H1 (cell line): ENCODE results near the gene CFAP74. TPM values are rescaled to one million over a fixed set of nuclear protein-coding genes. Genes with fewer than 3 reads are reported as not detected.

Experiments
- CEBPB ChIP-seq: IDR thresholded peaks from 2 replicates; pipeline ENCODE4 v1.6.1; 2012; ENCODE audit warnings: low read depth, low read length
- EGR1 ChIP-seq: IDR thresholded peaks from 2 replicates; pipeline ENCODE4 v1.6.1; 2011; ENCODE audit warnings: low read depth, low read length, borderline replicate concordance
- EP300 ChIP-seq, 2 experiments: IDR thresholded peaks; 1 replicate in 1 of 2; 2 replicates in 1 of 2; pipeline ENCODE4 v1.6.1; 2011 to 2012; ENCODE audit warnings: low read depth in 2 of 2, low read length in 2 of 2, mild to moderate bottlenecking in 2 of 2, borderline replicate concordance in 1 of 2, inconsistent platforms in 1 of 2, moderate library complexity in 1 of 2
- SIX5 ChIP-seq: IDR thresholded peaks from 2 replicates; pipeline ENCODE4 v1.6.1; 2011; ENCODE audit warnings: mild to moderate bottlenecking, low read depth, low read length
- polyA plus RNA-seq, 7 experiments: library from polyadenylated mRNA; depleted of rRNA in 3 of 7; stranded (reverse) in 5 of 7; unstranded in 2 of 7; fragments of >200 nt in 5 of 7; fragments of 200-250 nt in 2 of 7; gene quantifications; 1 replicate in 5 of 7; 2 replicates in 1 of 7; 4 replicates in 1 of 7; pipeline versions ENCODE4 v1.2.1 to v1.2.3, GENCODE V29; 2011 to 2013; ENCODE audit warnings: missing spikeins in 2 of 7, mixed read lengths in 2 of 7
- total RNA-seq: library from RNA; stranded (reverse); fragmentation: NEBNext Ultra II Directional; extraction: Animal tissue kit (Norgen Biotek cat#: 25700); gene quantifications from 2 replicates; pipeline ENCODE4 v1.2.1, GENCODE V29; 2021

CFAP74 gene
- total and polyA plus RNA-seq, 2 of the 8 experiments (the other 6 are each of a cell fraction or from before 2014, with no cell fraction given), result 0.09 to 0.20 TPM

- TF ChIP-seq EP300 (IDR thresholded peaks at IDR 0.05; ENCODE audit: borderline replicate concordance in 1 of 2, low read depth in 2 of 2, low read length in 2 of 2) (no peak), CEBPB (no peak), EGR1 (no peak), SIX5 (no peak)
- TF ChIP-seq, all 59 proteins: peak for 0
Observed at GRCh38 chr1:1971017-1971416, 32.6 kb downstream of the CFAP74 start (continued).
